GM10248 (cell line): Measurements from ENCODE around the gene AFAP1.

ENCODE experiments used
- CTCF ChIA-PET: fragments of 300-600 bp; sonication (Branson Sonifier 250); formaldehyde crosslinking; extraction: SDS; loops from one replicate; lab custom pipeline; 2021; ENCODE audit warnings: antibody characterized with exemption; lab: Yijun Ruan, JAX
- POLR2A ChIA-PET: fragments of 350-650 bp; sonication (Branson Sonifier 250); formaldehyde crosslinking; extraction: SDS; loops from one replicate; lab custom pipeline; 2020; ENCODE audit warnings: antibody characterized with exemption; lab: Yijun Ruan, JAX
- DNase-seq: peaks from one replicate; pipeline ENCODE4 v3.0.0; 2012; ENCODE audit errors: extremely low spot score
- CTCF ChIP-seq: IDR thresholded peaks from 2 replicates; pipeline ENCODE4 v1.5.1; 2012; ENCODE audit warnings: mild to moderate bottlenecking, low read depth; ENCODE audit errors: extremely low read depth, missing control alignments, control extremely low read depth

Gene AFAP1

DNA sequence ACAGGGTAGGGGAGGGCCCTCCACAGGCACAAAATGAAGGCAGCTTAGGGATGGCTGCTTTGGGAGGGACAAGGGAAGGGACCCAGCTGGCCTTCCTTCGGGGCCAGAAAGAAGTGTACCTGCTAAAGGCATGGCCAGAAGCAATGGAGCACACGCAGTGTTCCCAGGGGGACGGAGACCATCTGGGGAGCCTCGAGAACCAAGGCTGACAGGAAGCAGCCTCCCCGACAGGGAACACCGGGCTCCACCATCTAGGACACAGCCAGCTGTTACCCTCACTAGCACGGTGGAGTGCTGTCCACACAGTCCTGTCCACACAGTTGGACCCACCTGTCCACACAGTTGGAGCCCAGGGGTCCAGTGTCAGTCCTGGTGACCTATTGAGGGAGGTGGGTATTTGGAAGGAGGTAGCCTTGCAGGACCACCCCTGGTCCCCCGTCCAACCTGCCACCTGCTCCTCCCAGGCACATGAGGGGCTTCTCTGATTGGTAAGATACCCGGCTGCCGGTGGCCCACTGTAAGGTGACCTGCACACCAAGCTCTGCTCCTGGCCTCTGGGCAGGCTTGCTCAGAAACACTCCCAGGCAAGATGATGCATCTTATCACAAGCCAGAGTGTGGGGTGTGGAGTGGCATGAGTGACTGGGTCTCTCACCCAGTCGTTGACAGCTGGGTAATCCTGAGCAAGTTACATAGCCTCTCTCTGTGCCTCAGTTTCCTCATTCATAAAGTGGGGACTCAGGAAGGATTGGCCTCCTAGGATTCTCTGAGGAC, 20.5 kb upstream of the AFAP1 start:
- ChIA-PET CTCF (interaction anchor here (1.3 to 3.7 kb wide), 4 partner anchors 8 to 116 kb away, joined by 3 to 12 read pairs (median 4); partner anchors contain the start of gene AFAP1), POLR2A (no interaction called here)
- no peak for TF ChIP-seq CTCF
- DNase-seq = no peak

- CTCF ChIA-PET = interaction anchor here (1.5 to 3.7 kb wide), 3 partner anchors 10 to 155 kb away, joined by 3 to 12 read pairs (median 6); partner anchors contain the start of gene AFAP1
- DNase-seq = no peak
- no peak for TF ChIP-seq CTCF
- POLR2A ChIA-PET = no interaction called here
These were observed 19.4 kb upstream of the AFAP1 start for GRCh38 chr4:7959078-7959477.

DNA sequence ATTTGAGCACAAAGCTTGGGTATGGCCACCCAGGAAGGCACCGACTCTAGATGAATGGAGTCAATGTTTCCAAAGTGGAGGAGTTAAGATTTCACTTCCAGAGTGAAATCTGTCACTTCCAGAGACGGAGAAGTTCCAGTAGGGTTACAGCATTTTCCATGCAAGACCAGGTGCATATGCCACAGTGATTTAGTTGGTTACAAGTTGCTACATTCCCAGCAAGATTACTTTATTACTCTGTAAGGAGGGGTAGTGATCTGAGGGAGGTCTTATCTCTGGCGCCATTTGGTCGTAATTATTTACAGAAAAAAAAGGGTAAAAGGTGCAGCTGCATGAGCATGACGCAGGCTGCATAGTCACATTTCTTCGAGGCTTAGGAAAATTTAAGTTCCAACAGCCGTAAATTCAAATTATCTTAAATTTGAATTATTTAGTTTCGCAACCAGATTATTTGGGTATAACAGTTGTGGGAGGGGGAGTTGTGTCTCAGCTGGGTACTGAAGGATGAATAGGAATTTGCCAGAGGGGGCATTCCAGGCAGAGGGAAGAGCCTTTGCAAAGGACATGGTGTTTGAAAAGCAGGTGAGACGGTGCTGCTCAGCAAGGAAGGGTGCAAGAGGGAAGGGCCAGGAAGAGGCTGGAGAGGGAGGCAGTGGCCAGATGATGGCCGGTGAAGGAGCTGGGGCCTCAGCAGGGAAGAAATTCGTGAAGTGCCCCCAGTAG, 17.4 kb upstream of the AFAP1 start:
- no peak for TF ChIP-seq CTCF
- CTCF ChIA-PET = interaction anchor here (0.8 to 2.0 kb wide), 2 partner anchors 31 to 153 kb away, joined by 3 to 6 read pairs; no protein-coding TSS in a partner anchor
- no peak for DNase-seq
- POLR2A ChIA-PET = no interaction called here

- ChIA-PET CTCF (interaction anchor here (0.8 kb wide), 1 partner anchor 32 kb away, joined by 3 read pairs; no protein-coding TSS in a partner anchor), POLR2A (no interaction called here)
- no peak for DNase-seq
- no peak for TF ChIP-seq CTCF
These were observed 16.7 kb upstream of the AFAP1 start for GRCh38 chr4:7956270-7956808.

DNA sequence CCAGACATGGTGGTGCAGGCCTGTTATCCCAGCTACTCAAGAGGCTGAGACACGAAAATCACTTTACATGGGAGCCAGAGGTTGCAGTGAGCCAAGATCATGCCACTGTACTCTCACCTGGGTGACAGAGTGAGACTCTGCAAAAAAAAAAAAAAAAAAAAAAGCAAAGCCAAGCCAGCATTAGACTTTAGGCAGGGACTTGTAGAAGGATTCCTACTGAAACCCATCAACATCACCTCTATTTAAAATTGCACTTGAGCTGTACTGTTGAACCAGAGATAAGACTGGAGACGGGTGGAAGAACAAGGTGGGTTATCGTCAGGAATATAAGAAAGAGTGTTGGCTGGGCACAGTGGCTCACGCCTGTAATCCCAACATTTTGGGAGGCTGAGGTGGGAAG, 15.7 kb upstream of the AFAP1 start:
- no peak for DNase-seq
- ChIA-PET POLR2A (no interaction called here), CTCF (interaction anchor here (1.3 kb wide), 1 partner anchor 23 kb away, joined by 3 read pairs; no protein-coding TSS in a partner anchor)
- TF ChIP-seq CTCF = no peak

- POLR2A ChIA-PET = no interaction called here
- TF ChIP-seq CTCF = no peak
- no peak for DNase-seq
- CTCF ChIA-PET = interaction anchor here (0.8 to 1.2 kb wide), 3 partner anchors 8 to 35 kb away, joined by 3 to 5 read pairs (median 4); no protein-coding TSS in a partner anchor
These were observed 13.0 kb upstream of the AFAP1 start for GRCh38 chr4:7952615-7953014.
